Panc1 (cell line): Measurements from ENCODE around the gene KLF16. TPM values are rescaled to one million over a fixed set of nuclear protein-coding genes. Genes with fewer than 3 reads are reported as not detected.

Experiments used
- ATAC-seq: fragments of 200-7000 bp; cut with Tn5 transposase; 2 replicates; pipeline ENCODE4 v1.9.1; 2020; ENCODE audit warnings: mild to moderate bottlenecking, moderate library complexity
- BruUV-seq: library from RNA; stranded (reverse); fragments of 400-500 nt; replicated peaks from 2 replicates; lab custom pipeline; 2021; lab: Mats Ljungman, UMichigan
- CTCF ChIA-PET: fragments of 300-600 bp; sonication (Branson Sonifier 250); formaldehyde crosslinking; loops from one replicate; lab custom pipeline; 2022; ENCODE audit warnings: antibody characterized with exemption; lab: Charles Lee
- POLR2A ChIA-PET: fragments of 300-600 bp; sonication (Branson Sonifier 250); formaldehyde crosslinking; loops from one replicate; lab custom pipeline; 2022; ENCODE audit warnings: antibody characterized with exemption; lab: Charles Lee
- DNase-seq: peaks from one replicate; pipeline ENCODE4 v3.0.0-alpha.2; 2010; ENCODE audit warnings: low read depth, low spot score
- H3K27ac ChIP-seq: 2 replicates; pipeline ENCODE4 v1.5.1; 2011; ENCODE audit warnings: mild to moderate bottlenecking, low read length, inconsistent platforms
- H3K27me3 ChIP-seq: fragments of 200-500 bp; sonication (Bioruptor generic); 2 replicates; pipeline ENCODE4 v1.6.0; 2014; ENCODE audit warnings: low read length, inconsistent platforms; ENCODE audit not compliant: control insufficient read depth, insufficient read depth
- H3K36me3 ChIP-seq: fragments of 200-500 bp; sonication (Bioruptor generic); 2 replicates; pipeline ENCODE4 v1.5.1; 2014; ENCODE audit warnings: inconsistent platforms, mild to moderate bottlenecking, low read length, moderate library complexity; ENCODE audit not compliant: control insufficient read depth, insufficient read depth
- H3K4me1 ChIP-seq: 2 replicates; pipeline ENCODE4 v1.5.1; 2011; ENCODE audit warnings: inconsistent platforms, mild to moderate bottlenecking, low read length, moderate library complexity; ENCODE audit not compliant: control insufficient read depth, insufficient read depth
- H3K4me3 ChIP-seq, 2 experiments: 2 replicates each; pipeline ENCODE4 v1.5.1; 2011 to 2012; ENCODE audit warnings: low read depth in 2 of 2, low read length in 2 of 2, mild to moderate bottlenecking in 2 of 2, inconsistent platforms in 1 of 2, moderate library complexity in 1 of 2
- H3K9me3 ChIP-seq: fragments of 200-500 bp; sonication (Bioruptor generic); 2 replicates; pipeline ENCODE4 v1.5.1; 2014; ENCODE audit warnings: low read depth, mild to moderate bottlenecking, inconsistent platforms, low read length, moderate library complexity; ENCODE audit not compliant: control insufficient read depth, insufficient read depth
- POLR2AphosphoS5 ChIP-seq: IDR thresholded peaks from 2 replicates; pipeline ENCODE4 v1.6.1; 2012; ENCODE audit warnings: mild to moderate bottlenecking, low read depth, low read length, moderate library complexity
- SIN3A ChIP-seq: IDR thresholded peaks from 2 replicates; pipeline ENCODE4 v1.6.1; 2012; ENCODE audit warnings: low read depth, mild to moderate bottlenecking, low read length, moderate library complexity, borderline replicate concordance; ENCODE audit not compliant: insufficient read depth
- TCF7L2 ChIP-seq: IDR thresholded peaks from 2 replicates; pipeline ENCODE4 v1.6.1; 2011; ENCODE audit warnings: mild to moderate bottlenecking, low read depth, low read length, inconsistent platforms
- in situ Hi-C: cut with HindIII; loops from 2 replicates; pipeline ENCODE4 v1.10.0; 2016; ENCODE audit warnings: low sequenced_read_pairs, low pct_unique_long_range_greater_than_20kb
- intact Hi-C: fragments of 100-400 bp; cut with micrococcal nuclease; formaldehyde crosslinking; loops from one replicate; pipeline ENCODE4 v1.10.0; 2022; ENCODE audit not compliant: unreplicated experiment
- total RNA-seq: library from RNA; stranded (reverse); gene quantifications from one replicate; pipeline ENCODE4 v1.2.1, GENCODE V29; 2021; ENCODE audit not compliant: unreplicated experiment
- TF ChIP-seq, protein P1 (sequence below), 2 experiments: IDR thresholded peaks; 2 replicates each; pipeline ENCODE4 v1.6.1; 2011 to 2012; ENCODE audit warnings: low read depth in 2 of 2, control low read depth in 1 of 2, low read length in 1 of 2, mild to moderate bottlenecking in 1 of 2, moderate library complexity in 1 of 2; ENCODE audit not compliant: insufficient read depth in 1 of 2
- TF ChIP-seq, protein P2 (sequence below): fragments of 450-650 bp; IDR thresholded peaks from 2 replicates; pipeline ENCODE4 v1.5.1; 2017; ENCODE audit warnings: mild to moderate bottlenecking

KLF16 gene
- total RNA-seq, 1 experiment from 2014 or later: 79.3 TPM

DNA sequence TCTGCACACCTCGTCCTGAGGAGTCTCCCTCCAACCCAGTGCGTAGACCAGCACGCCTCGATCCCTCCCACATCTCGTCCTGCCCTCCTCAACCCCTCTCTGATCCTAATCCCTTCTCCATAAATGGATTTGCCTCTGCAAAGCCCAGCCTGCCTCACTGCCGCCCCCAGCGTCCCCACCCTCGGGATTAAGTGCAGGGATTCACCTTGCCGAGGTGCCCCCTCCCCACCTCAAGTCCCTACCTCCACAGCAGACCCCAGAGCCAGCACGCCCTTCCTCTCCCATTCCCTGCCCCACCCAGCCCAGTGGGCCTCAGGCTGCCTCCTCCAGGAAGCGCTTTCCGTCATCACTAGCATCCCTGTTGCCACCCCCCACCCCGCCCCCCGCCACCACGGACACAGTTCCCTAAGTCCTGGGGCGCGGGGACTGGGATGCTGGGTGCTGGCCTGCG, 4.0 kb downstream of the KLF16 start:
- Histone ChIP-seq H3K27ac (peak overlapping the region; percentile 69), H3K27me3 (no peaks in the 10 kb centered on the region), H3K4me1 (peaks cover 26% of the 10 kb centered on the region), H3K9me3 (no peaks in the 10 kb centered on the region), H3K4me3 (peak overlapping the region; percentile 76 to 80), H3K36me3 (peaks cover 5% of the 10 kb centered on the region; the same call in 1 of the 2 replicates)
- no peak for DNase-seq
- ATAC-seq: no peak
- in situ Hi-C loops (no loop called here), intact Hi-C loops (no loop called here)
- CTCF ChIA-PET: interaction anchor here (0.6 kb wide), 1 partner anchor 16 kb away, joined by 7 read pairs; no protein-coding TSS in a partner anchor
- TF ChIP-seq SIN3A: no peak
- TF ChIP-seq TCF7L2: no peak
- TF ChIP-seq POLR2AphosphoS5: no peak
- TF ChIP-seq, protein P1, sequence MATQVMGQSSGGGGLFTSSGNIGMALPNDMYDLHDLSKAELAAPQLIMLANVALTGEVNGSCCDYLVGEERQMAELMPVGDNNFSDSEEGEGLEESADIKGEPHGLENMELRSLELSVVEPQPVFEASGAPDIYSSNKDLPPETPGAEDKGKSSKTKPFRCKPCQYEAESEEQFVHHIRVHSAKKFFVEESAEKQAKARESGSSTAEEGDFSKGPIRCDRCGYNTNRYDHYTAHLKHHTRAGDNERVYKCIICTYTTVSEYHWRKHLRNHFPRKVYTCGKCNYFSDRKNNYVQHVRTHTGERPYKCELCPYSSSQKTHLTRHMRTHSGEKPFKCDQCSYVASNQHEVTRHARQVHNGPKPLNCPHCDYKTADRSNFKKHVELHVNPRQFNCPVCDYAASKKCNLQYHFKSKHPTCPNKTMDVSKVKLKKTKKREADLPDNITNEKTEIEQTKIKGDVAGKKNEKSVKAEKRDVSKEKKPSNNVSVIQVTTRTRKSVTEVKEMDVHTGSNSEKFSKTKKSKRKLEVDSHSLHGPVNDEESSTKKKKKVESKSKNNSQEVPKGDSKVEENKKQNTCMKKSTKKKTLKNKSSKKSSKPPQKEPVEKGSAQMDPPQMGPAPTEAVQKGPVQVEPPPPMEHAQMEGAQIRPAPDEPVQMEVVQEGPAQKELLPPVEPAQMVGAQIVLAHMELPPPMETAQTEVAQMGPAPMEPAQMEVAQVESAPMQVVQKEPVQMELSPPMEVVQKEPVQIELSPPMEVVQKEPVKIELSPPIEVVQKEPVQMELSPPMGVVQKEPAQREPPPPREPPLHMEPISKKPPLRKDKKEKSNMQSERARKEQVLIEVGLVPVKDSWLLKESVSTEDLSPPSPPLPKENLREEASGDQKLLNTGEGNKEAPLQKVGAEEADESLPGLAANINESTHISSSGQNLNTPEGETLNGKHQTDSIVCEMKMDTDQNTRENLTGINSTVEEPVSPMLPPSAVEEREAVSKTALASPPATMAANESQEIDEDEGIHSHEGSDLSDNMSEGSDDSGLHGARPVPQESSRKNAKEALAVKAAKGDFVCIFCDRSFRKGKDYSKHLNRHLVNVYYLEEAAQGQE (IDR thresholded peaks at IDR 0.05; ENCODE audit: insufficient read depth in 1 of 2, low read depth in 2 of 2, low read length in 1 of 2): no peak
- POLR2A ChIA-PET: no interaction called here
- no TSS peak for BruUV-seq

DNA sequence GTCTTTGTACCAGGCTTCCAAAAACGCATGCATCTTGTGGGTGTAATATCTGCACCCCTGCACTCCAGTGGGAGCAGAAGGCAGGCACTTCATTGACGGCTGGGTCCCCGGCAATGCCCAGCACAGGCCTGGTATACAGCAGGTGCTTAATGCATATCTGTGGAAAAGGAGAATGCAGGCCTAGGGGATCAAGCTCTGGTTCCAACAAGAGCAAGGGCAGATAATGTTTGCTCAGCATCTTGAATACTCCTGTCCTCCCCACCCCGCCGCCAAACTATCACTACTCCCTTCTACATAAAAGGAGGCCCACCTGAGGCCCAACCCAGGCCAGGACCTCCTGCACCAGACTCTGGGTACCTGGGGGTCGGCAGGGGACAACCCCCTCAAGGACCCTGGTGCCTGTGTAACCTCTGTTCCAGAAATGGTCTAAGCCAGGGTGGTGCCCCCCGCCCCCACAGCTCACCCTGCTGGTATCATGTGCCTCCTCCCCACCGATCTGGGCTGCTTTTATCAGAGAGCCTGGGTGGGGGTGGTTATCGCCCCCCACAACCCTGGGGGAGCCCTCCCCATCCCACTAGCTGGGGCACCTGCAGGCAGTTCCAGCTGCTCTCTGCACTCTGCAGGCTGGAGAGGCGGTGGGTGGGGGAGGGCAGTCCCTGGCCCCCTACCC, 4.8 kb downstream of the KLF16 start:
- peak overlapping the region in 1 of 2 experiments; percentile 76; a peak in 1 of 4 replicates for H3K4me3 ChIP-seq
- peak overlapping the region; percentile 77; the same call in 1 of the 2 replicates for H3K27ac ChIP-seq
- in situ Hi-C loops (no loop called here), intact Hi-C loops (no loop called here)
- ChIA-PET POLR2A (no interaction called here), CTCF (interaction anchor here (0.6 kb wide), 1 partner anchor 15 kb away, joined by 7 read pairs; no protein-coding TSS in a partner anchor)
- no peaks in the 10 kb centered on the region for H3K27me3 ChIP-seq
- no peaks in the 10 kb centered on the region for H3K9me3 ChIP-seq
- peaks cover 5% of the 10 kb centered on the region; the same call in 1 of the 2 replicates for H3K36me3 ChIP-seq
- BruUV-seq: no TSS peak
- peaks cover 32% of the 10 kb centered on the region for H3K4me1 ChIP-seq
- ATAC-seq: no peak
- TF ChIP-seq SIN3A (no peak), POLR2AphosphoS5 (no peak), TCF7L2 (no peak)
- TF ChIP-seq, protein P1 (IDR thresholded peaks at IDR 0.05; ENCODE audit: insufficient read depth in 1 of 2, low read depth in 2 of 2, low read length in 1 of 2): no peak
- TF ChIP-seq, protein P2, sequence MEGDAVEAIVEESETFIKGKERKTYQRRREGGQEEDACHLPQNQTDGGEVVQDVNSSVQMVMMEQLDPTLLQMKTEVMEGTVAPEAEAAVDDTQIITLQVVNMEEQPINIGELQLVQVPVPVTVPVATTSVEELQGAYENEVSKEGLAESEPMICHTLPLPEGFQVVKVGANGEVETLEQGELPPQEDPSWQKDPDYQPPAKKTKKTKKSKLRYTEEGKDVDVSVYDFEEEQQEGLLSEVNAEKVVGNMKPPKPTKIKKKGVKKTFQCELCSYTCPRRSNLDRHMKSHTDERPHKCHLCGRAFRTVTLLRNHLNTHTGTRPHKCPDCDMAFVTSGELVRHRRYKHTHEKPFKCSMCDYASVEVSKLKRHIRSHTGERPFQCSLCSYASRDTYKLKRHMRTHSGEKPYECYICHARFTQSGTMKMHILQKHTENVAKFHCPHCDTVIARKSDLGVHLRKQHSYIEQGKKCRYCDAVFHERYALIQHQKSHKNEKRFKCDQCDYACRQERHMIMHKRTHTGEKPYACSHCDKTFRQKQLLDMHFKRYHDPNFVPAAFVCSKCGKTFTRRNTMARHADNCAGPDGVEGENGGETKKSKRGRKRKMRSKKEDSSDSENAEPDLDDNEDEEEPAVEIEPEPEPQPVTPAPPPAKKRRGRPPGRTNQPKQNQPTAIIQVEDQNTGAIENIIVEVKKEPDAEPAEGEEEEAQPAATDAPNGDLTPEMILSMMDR: no peak
- DNase-seq: no peak
